ENCODE results near the gene ZFPL1. TPM values are rescaled to one million over a fixed set of nuclear protein-coding genes. Genes with fewer than 3 reads are reported as not detected.

ZFPL1 gene
- total RNA-seq, 1 donor from 2014 or later, result 30.2 TPM

DNA sequence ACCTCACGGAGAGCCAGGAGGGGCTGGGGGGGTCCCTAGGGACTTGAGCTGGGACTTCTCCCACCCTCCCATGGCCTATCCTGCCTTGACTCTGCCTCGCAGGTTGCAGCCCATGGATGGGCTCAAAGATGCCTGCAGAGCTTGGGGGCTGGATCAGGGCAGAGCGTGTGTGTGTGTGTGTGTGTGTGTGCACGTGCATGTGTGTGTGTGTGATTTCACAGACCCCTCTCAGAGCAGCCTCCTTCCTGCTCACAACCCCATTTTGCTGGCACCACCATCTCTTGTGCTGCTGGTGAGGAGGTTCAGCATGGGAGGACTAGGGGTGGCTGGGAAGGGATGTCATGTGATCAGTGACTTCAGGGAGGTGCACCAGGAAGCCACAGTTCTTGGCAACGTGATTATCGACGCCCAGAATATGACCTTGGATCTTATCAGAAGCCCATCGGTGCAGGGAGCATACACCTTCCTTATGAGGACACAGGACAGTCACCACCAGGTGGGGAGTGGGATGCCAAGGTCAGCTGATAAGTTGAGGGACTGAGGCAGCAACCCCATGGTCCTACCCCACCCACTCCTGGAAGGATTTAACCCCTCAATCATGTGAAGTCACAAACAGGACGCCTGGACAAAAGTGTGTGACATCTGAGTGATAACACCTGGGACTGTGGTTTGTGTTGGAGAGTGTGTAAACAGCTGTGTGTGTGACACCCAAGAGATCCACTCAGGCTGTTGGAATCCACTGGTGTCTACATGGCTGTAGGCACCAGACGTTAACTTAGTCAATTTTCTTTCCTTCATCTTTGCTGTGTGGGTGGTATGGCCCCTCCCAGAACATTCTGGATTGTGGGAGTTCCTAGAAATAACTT, 23.8 kb upstream of the ZFPL1 start:
- DNase-seq (ENCODE audit: low read depth), result no peak

DNA sequence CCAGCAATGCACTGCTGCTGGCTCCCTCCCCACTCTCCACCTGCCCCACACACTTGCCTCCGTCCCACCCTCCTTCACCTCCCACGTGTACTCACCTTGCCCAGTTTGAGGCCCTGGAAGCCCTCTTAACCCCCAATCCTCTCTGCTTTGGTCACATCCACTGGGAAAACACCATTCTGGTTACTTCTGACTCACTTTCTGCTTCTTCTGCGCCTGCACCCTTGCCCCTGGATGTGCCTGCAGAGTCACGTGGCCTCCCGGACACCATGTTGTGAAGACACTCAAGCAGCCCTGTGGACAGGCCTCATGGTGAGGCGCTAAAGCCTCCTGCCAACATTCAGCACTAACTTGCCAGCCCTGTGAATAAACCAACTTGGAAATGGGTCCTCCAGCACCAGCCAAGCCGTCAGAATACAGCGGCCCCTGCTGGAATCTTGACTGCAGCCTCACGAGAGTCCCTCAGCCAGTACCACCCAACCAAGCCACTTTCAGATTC, 23.1 kb upstream of the ZFPL1 start:
- DNase-seq (ENCODE audit: low read depth), result no peak

DNA sequence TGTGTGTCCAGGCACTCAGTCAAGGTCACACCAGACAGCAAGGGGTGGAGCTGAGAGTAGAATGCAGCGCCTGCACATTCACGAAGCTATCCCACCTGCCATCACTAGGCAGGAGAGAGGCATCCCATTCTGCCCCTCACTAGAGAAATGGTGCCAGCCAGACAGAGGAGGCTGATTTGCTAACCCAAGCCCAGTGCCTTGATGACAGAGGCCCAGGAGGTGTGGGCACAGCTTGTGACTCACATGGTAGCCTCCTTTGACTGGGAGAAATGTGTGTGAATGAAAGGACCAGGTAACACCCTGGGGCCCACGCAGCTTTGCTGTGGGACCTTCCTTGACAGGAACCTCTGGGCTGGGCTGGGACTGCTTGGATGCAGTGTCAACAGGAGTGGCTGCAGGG, 20.5 kb upstream of the ZFPL1 start:
- DNase-seq (ENCODE audit: low read depth), result no peak

DNA sequence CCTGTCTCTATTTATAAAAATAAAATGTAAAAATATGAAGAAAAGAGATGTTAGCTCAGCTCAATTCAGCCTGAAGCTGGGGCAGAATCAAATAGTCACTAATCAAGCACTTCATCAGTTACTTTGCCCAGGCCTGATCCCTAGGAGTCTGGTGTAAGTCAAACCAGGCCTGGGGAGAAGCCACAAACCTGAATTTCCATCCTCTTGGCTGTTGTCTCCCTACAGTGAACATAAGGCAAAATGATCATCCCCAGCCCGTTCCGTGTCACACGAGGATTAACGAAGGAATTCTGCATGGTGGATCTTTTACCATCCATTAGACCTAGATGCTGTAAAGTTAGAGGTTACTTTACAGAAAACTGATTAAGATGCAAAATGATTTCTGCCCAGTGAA, 19.2 kb upstream of the ZFPL1 start:
- DNase-seq (ENCODE audit: low read depth), result no peak

DNA sequence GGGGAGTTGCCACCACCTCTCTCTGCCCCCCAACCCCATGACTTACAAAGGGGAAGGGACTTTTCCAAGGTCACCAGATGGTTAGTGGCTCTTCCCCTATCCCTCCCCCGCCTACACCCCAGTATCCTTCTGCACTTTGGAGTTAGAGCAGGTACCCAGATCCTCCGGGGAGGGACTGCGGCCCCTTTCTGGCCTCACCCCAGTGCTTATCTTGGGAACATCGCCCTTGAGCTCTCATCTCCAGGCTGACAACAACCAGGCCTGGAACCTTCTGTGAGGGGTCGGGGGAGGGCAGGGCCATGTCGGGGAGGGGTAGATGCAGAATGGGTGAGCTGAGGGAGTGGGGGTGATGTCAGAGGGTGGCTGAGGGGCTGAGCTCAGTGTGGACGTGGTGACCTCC, 18.2 kb upstream of the ZFPL1 start:
- no peak for DNase-seq (ENCODE audit: low read depth)

DNA sequence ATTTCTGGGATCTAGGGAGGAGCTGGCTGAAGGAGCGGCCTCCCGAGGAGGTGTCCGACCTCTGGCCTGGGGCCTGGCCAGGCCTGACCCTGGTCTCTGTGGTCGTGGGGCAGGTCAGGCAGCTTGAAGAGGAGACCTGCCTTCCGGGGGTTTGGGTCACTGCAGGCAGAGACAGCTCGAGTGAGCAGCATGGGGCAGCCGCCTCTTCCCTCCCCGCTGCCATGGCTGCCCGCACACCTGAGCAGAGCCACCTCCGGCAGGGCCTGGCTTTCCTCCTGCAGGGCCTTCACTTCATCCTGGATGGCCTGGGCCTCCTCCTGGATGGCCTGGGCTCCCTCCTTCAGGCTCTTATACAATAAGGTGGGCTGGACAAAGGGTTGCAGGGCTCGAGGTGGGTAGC, 17.7 kb upstream of the ZFPL1 start:
- DNase-seq (ENCODE audit: low read depth), result no peak

DNA sequence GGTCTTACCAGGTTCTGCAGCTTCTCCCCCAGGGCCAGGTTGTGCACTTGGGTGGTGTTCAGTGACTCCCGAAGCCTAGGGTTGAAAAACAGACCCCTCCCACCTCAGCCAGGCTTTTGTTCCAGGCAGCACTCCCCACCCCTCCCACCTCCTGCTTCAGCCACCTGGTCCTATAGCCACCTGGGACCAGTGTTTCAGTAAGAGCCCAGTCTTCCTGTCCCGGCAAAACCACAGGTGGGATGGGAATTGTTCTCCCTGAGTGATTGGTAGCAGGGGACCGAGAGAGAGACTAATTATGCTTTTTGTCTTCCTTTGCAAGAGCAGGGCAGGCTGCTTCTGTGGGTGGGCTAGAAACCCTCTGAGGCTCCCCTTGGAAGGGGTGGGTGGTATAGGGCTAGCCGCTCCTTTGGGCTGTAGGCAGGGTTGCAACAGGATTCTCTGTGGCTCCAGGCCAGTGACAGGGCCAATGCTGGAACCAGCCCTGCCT, 17.2 kb upstream of the ZFPL1 start:
- no peak for DNase-seq (ENCODE audit: low read depth)

DNA sequence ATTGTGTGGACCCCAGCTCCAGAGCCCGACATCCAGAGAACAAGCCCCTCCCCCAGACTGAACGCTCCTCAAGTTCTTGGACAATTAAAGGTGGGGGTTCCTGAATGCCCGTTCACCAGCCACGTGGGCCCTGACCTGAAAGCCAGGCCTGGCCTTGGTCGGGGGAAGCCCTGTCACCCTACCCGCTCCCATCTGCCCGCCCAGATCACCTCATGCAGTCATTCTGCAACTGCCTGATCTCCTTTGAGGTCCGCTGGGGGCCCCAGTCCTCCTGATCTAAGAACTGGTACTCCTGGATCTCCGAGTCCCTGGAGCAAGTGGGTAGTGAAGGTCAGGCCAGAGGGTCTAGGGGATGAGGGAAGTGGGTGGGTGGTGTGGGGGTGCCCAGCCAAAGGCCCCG, 16.6 kb upstream of the ZFPL1 start:
- no peak for DNase-seq (ENCODE audit: low read depth)

DNA sequence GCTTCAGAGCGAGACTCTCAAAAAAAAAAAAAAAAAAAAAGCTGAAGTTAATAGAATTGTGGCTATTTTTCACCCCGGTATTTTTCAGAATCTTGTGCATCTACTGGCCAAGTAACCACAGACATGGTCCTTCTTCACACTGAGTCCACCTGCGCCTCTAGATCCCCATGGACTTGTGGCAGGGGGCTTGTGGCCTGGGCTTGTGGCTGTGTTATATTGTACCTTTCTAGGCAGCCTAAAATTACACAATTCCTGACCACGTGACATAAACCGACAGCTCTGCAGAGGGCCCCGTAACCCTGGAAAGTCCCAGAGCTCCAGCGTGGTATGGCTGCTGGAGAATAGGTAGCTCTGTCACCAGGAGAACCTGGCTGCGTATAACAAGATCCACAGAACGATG, 14.8 kb upstream of the ZFPL1 start:
- peak; percentile 35 for DNase-seq (ENCODE audit: low read depth)

DNA sequence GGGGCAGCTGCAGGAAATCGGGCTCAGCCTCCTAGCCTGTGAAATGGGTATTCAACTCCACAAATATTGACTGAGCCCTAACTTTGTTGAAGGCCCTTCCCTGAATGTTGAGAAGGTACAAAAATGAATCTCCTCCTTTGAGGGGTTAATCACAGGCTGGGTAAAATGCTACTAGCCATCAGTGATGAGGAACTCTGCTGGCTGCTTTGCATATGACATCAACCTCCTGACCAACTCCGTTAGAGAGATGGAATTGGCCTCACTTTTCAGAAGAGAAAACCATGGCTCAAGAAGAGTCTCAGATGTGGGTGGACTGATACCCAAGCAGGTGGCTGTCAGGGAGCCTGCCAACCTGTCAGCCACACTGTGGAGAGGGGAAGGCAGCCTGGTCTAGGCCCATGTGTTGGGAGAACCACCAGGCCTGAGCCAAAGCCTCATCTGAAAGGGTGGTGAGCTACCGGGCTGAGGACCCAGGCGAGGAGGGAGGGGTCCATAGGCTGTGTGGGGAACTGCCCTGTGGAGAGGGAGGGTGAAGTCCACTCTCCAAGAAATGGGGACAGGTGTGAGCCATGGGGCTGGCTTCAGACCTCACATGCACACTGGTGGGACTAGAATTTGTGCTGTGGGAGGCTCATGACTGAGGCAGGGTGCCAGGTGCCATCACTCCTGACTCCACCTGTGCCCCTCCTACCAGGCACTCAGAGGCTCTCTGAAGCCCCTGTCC, 12.0 kb upstream of the ZFPL1 start:
- DNase-seq (ENCODE audit: low read depth), result no peak

DNA sequence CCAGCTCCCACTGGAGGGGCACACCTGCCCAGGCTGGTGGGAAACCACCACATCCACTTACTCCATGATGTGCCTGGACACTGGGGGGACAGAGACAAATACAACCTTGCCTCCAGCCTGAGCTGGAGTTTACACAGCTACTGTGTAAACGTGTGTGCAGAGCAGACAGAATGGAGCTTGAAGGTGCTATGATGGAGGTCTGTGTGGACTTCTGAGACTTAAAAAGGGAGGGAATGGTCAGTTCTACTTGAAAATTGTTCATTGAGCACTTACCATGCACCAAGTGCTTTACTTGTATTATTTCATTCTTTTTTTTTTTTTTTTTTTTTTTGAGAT, 11.4 kb upstream of the ZFPL1 start:
- no peak for DNase-seq (ENCODE audit: low read depth)

DNA sequence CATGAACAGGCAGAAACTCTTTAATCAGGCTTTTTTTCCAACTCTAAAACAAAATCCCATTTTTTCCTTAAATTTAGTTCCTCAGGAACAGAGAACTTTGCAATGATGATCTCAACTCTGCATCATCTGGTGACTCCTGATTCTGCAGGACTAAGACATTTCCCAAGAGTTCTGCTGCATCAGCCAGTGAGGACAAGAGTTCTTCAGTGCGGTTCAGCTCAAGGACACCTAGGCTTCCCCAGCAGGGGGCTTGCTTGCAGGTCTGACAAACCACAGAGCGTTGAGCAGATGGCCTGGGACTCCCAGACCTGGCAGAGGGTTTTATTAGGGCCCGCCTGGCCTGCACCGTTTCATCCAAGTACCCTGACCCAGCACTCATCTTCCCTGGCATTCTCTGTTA, 6.6 kb upstream of the ZFPL1 start:
- DNase-seq (ENCODE audit: low read depth), result no peak

DNA sequence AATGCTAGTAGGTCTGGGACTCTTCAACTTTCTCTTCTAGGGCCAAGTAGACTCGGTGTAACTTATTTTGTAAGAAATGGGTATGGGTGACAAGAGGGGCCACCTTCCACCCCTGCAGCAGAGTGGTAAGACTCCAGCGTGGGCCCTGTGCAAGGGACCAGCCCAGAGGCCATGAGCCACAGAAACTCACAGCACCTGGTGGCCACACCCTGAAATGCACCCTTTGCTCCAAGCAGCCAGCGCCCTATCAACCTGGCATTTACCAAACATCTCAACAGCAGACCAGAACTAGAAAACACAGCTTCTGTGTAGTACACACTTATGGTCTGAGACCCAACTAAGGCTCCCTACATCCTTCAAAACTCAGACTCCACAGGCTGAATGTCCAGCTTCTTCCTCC, 5.9 kb upstream of the ZFPL1 start:
- peak; percentile 29 for DNase-seq (ENCODE audit: low read depth)

DNA sequence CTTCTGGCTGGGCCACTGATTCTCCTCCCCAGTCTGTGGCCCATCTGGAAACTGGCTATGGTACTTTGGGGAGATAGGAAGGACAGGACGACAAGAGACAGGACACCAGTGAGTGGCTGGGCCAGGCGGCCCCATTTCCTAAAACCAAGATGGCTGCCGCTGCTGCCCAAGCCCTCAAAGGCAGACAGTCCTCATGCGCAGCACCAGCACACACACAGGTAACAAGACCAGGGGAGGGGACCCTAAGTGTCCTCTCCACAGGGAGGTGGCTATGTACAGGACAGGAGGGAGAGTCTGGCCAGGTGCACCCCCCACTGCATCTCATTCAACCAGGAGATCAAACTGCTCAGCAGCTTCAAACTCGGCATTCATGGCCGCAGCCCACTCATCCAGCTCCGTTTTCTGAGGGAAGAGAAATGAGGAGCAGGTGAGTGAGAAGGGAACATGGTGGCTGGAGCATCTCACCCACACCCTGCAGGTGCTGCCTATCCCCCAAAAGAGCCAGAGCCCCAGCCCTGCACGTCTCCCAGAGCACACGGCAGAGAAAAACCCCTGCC, 5.2 kb upstream of the ZFPL1 start:
- DNase-seq (ENCODE audit: low read depth), result no peak

DNA sequence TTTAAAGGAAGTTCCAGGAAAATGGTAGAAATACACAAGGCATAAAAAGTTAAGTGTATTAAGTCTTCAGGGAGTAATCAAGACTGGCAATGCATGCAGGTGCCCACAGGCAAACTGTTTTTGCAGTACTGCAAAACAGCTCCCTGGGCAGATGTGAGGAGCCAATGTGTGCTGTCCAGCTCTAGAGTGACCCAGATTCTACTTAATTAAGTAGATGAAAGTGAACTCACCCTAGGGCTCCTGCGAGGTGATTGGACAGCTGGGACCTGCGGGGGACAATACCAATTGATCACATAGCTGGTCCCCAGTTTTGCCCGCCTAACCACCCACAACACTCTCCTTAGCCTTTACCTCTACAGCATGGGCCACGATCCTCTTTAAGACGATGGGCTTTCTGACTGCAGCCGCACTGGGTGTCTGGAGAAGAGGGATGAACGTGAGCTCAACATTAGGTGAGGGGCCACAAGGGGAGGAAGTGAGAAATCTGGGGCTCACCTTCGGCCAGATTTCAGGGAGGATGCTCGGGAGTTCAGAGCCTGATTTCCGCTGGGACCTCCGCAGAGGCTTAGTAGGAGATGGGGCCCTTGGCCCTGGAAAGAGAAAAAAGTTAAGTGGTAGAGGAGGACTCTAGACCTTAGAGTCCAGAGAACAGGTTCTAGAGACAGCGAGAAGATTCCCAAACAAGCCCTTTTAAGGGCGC, 738 bp upstream of the ZFPL1 start:
- DNase-seq (ENCODE audit: low read depth), result no peak

DNA sequence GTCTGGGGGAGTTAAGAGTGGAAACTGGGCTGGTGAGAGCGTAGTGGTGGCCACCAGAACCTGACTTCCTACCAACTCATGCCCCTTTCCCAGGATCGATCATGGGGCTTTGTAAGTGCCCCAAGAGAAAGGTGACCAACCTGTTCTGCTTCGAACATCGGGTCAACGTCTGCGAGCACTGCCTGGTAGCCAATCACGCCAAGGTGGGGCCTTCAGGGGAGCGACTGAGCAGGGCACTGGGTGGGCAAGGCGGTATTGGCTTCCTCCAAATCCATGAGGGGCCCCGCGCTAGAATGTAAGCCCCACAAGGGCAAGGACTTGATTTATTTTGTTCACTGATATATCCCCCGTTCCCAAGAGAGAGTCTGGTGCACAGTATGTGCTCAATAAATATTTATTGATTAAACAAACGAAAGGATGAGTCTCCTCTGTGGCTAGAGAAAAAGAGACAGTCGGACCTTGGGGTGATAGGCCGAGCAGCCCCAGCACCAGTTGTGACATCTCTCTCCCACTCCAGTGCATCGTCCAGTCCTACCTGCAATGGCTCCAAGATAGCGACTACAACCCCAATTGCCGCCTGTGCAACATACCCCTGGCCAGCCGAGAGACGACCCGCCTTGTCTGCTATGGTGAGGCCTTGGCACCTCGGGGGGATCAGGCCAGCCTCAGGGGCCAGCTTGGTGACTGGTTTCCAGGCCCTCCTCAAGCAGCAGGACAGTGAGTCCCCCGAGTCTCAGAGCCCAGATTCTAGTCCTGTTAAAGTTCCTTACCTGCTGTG, 765 bp downstream of the ZFPL1 start:
- DNase-seq (ENCODE audit: low read depth), result no peak

DNA sequence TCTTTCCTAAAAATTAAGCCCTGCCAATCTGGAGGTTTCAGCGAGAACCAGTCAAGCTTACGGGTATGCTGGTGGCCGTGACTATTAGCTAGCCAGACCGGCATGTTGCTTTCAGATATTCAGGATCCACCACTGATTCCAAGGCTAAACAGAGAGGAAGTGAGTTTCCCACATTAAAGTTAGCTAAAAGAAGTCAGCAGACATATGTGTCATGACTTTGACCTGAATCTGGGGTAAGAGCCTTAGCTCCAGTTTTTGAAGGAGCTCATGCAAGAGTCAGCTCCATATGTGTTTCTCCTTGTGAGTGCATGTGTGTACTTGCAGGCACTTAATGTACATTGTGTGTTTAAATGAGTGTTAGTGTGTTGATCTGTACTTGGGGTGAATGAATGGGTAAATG, 1.4 kb downstream of the ZFPL1 start:
- DNase-seq (ENCODE audit: low read depth), result no peak

DNA sequence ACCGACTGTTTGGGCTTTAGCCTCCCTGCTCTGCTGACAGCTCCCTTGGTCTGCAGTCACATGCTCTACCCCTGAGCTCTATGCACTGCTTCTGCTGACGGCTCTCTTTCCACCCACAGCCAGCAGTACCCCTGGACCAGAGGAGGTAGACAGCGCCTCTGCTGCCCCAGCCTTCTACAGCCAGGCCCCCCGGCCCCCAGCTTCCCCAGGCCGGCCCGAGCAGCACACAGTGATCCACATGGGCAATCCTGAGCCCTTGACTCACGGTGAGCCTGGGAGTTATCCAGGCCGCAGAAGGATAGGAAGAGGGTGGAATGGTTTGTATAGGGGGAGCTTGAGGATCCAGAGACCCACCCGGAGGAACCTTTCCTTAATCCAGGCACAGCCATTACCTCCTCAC, 2.8 kb downstream of the ZFPL1 start:
- no peak for DNase-seq (ENCODE audit: low read depth)

DNA sequence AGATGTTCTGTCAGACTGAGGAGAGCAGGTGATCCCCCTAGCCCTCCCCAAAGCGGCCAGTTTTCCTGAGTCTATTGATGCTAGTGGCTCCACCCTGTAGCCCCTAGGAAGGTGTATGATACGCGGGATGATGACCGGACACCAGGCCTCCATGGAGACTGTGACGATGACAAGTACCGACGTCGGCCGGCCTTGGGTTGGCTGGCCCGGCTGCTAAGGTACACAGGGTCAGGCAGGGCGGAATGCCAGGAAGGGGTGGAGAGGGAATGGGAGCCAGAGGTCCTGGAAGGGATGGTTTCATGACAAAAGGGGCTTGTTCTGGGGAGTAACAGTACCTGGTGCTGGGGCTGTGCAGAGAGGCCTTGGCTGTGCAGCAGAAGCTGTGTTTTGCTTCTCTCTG, 3.2 kb downstream of the ZFPL1 start:
- DNase-seq (ENCODE audit: low read depth), result no peak

DNA sequence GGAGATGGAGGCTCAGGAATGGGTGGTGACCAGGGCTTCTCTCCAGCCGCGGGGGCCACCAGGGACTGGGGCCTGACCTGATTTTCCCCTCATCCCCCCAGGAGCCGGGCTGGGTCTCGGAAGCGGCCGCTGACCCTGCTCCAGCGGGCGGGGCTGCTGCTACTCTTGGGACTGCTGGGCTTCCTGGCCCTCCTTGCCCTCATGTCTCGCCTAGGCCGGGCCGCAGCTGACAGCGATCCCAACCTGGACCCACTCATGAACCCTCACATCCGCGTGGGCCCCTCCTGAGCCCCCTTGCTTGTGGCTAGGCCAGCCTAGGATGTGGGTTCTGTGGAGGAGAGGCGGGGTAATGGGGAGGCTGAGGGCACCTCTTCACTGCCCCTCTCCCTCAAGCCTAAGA, 3.8 kb downstream of the ZFPL1 start:
- DNase-seq (ENCODE audit: low read depth), result no peak

DNA sequence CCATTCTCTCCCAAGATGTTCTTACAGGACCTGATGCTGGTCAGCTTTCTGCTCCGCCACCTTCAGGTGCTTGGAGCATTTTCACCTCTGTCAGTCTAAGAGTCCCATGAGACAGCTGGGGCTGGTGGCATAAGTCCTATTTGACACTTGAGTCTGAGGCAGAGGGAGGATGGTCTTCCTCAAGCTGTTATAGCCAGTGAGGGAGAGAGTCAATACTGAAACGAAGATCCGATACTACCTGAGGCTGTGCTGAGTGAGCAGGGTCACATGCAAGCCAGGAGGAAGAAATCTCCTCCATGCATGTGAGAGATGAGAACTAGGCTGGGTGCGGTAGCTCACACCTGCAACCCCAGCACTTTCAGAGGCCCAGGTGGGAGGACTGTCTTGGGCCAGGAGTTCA, 5.6 kb downstream of the ZFPL1 start:
- DNase-seq (ENCODE audit: low read depth), result no peak

DNA sequence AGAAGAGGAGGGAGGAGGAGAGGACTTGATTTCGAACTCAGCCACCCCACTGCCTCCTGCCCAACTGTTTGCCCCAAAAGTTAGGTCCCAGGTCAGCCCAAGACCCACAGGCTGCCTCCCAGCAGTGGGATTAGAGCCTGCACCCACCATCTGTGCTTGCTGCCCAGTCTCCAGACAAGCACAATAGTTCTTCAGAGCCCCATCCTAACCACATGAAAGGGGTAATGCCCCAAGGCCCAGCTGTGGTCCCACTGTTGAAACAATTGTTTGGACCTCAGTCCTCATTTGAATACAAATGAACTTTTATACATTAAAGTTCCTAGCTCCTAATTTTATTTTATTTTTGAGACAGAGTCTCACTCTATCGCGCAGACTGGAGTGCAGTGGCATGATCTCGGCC, 6.6 kb downstream of the ZFPL1 start:
- no peak for DNase-seq (ENCODE audit: low read depth)
